Upper lobe of left lung (tissue), 6 donors: ENCODE results near the gene AREL1. TPM values are rescaled to one million over a fixed set of nuclear protein-coding genes. Genes with fewer than 3 reads are reported as not detected.
A peak's percentile ranks its signal among the peaks of the same experiment; 100 is the strongest.

ENCODE experiments used
- ATAC-seq, 2 donors: fragments of 200-7000 bp; cut with Tn5 transposase; one replicate each; pipeline ENCODE4 v1.9.1; 2022; ENCODE audit warnings: mild to moderate bottlenecking in 2 of 2, moderate library complexity in 2 of 2; ENCODE audit not compliant: low FRiP score in 2 of 2
- DNase-seq, 2 donors: peaks; one replicate each; pipeline ENCODE4 v3.0.0-alpha.2; 2019 to 2020
- H3K27ac ChIP-seq, 4 donors: fragments of 200-600 bp; sonication (generic); one replicate each; pipeline ENCODE4 v1.5.1; 2016 to 2019
- H3K27me3 ChIP-seq, 4 donors: fragments of 200-600 bp; sonication (generic); one replicate each; pipeline ENCODE4 v1.5.1; 2017 to 2019
- H3K36me3 ChIP-seq, 4 donors: fragments of 200-600 bp; sonication (generic); one replicate each; pipeline ENCODE4 v1.5.1; 2016 to 2019
- H3K4me1 ChIP-seq, 4 donors: fragments of 200-600 bp; sonication (generic); one replicate each; pipeline ENCODE4 v1.5.1; 2018 to 2019
- H3K4me3 ChIP-seq, 4 donors: fragments of 200-600 bp; sonication (generic); one replicate each; pipeline ENCODE4 v1.5.1; 2017 to 2019; ENCODE audit warnings: mild to moderate bottlenecking in 2 of 4, moderate library complexity in 1 of 4
- H3K9me3 ChIP-seq, 4 donors: fragments of 200-600 bp; sonication (generic); one replicate each; pipeline ENCODE4 v1.5.1; 2018 to 2019
- CTCF ChIP-seq, 6 experiments: fragments of 450-650 bp in 4 of 6; fragments of 200-600 bp in 2 of 6; sonication (generic) in 2 of 6; IDR thresholded peaks; one replicate each; pipeline ENCODE4 v1.5.1; 2016 to 2019; ENCODE audit warnings: antibody characterized with exemption in 6 of 6
- EP300 ChIP-seq, 4 donors: sonication (generic); formaldehyde crosslinking; IDR thresholded peaks; one replicate each; pipeline ENCODE4 v1.5.1; 2017; ENCODE audit warnings: antibody characterized with exemption in 4 of 4, control low read depth in 2 of 4
- POLR2A ChIP-seq, 4 donors: fragments of 450-650 bp; IDR thresholded peaks; one replicate each; pipeline ENCODE4 v1.5.1; 2016 to 2017; ENCODE audit warnings: antibody characterized with exemption in 4 of 4, mild to moderate bottlenecking in 2 of 4
- POLR2AphosphoS5 ChIP-seq, 2 donors: sonication (generic); formaldehyde crosslinking; IDR thresholded peaks; one replicate each; pipeline ENCODE4 v1.5.1; 2017; ENCODE audit warnings: antibody characterized with exemption in 2 of 2
- WGBS, 2 donors: methylation state at CpG; one replicate each; pipeline ENCODE4 v1.1.5; 2017 to 2018; 5-methylcytosine and 5-hydroxymethylcytosine counted together
- total RNA-seq, 6 donors: library from RNA; depleted of rRNA in 4 of 6; stranded (reverse); fragments of >200 nt in 4 of 6; gene quantifications; one replicate each; pipeline versions ENCODE4 v1.1.0 to v1.2.1, GENCODE V29; 2016 to 2021
- donor health status: DM: no; HTN: no; CAD: no; lungs with moderate emphysema.
- donor health status: DM: no; HTN: yes; CAD: no; lungs with severe emphysema.

AREL1 gene
- total RNA-seq, 6 donors from 2014 or later = 13.5 to 44.0 (median 28.9) TPM

- H3K4me3 ChIP-seq = no peak overlapping the region
- H3K36me3 ChIP-seq = peaks cover 0 to 8% (median 0%) of the 10 kb centered on the region in 4 donors
- no peak for TF ChIP-seq EP300 (IDR thresholded peaks at IDR 0.05)
- TF ChIP-seq POLR2AphosphoS5 (IDR thresholded peaks at IDR 0.05) = no peak
- TF ChIP-seq CTCF (IDR thresholded peaks at IDR 0.05) = no peak
- no peak for TF ChIP-seq POLR2A (IDR thresholded peaks at IDR 0.05)
- WGBS, 2 donors = 88 to 100% methylated on average over 1 of the region's 1 CpG
- no peak for ATAC-seq
- H3K27me3 ChIP-seq = no peaks in the 10 kb centered on the region
- DNase-seq = no peak
- peaks cover 19 to 42% (median 31%) of the 10 kb centered on the region in 4 donors for H3K4me1 ChIP-seq
- H3K9me3 ChIP-seq = no peaks in the 10 kb centered on the region
- H3K27ac ChIP-seq = no peak overlapping the region
These were observed 2.4 kb downstream of the AREL1 start for GRCh38 chr14:74710480-74710879.

- 55 to 60% methylated on average over 5 of the region's 5 CpGs for WGBS, 2 donors
- peaks cover 0 to 16% (median 10%) of the 10 kb centered on the region in 4 donors for H3K4me1 ChIP-seq
- H3K27ac ChIP-seq = no peak overlapping the region
- no peak overlapping the region for H3K4me3 ChIP-seq
- ATAC-seq (no peak), DNase-seq (peak in 1 of 2 donors; percentile 32)
- peaks cover 0 to 8% (median 0%) of the 10 kb centered on the region in 4 donors for H3K9me3 ChIP-seq
- no peak for TF ChIP-seq POLR2AphosphoS5 (IDR thresholded peaks at IDR 0.05)
- no peak for TF ChIP-seq CTCF (IDR thresholded peaks at IDR 0.05)
- TF ChIP-seq EP300 (IDR thresholded peaks at IDR 0.05) = no peak
- no peak for TF ChIP-seq POLR2A (IDR thresholded peaks at IDR 0.05)
- no peaks in the 10 kb centered on the region for H3K27me3 ChIP-seq
- H3K36me3 ChIP-seq = no peaks in the 10 kb centered on the region
These were observed 7.0 kb downstream of the AREL1 start for GRCh38 chr14:74705613-74706500.

- ATAC-seq (no peak), DNase-seq (no peak)
- Histone ChIP-seq H3K4me3 (no peak overlapping the region), H3K4me1 (peaks cover 0 to 7% (median 6%) of the 10 kb centered on the region in 4 donors), H3K36me3 (no peaks in the 10 kb centered on the region), H3K27me3 (no peaks in the 10 kb centered on the region), H3K27ac (no peak overlapping the region), H3K9me3 (peaks cover 0 to 8% (median 0%) of the 10 kb centered on the region in 4 donors)
- 56 to 61% methylated on average over 2 of the region's 2 CpGs for WGBS, 2 donors
- TF ChIP-seq POLR2A (IDR thresholded peaks at IDR 0.05) (no peak), EP300 (IDR thresholded peaks at IDR 0.05) (no peak), CTCF (IDR thresholded peaks at IDR 0.05) (no peak), POLR2AphosphoS5 (IDR thresholded peaks at IDR 0.05) (no peak)
These were observed 8.2 kb downstream of the AREL1 start for GRCh38 chr14:74704656-74705055.

- Histone ChIP-seq H3K4me3 (no peak overlapping the region), H3K27me3 (no peaks in the 10 kb centered on the region), H3K27ac (no peak overlapping the region), H3K4me1 (peaks cover 0 to 14% (median 9%) of the 10 kb centered on the region in 4 donors), H3K9me3 (peaks cover 0 to 8% (median 0%) of the 10 kb centered on the region in 4 donors), H3K36me3 (no peaks in the 10 kb centered on the region)
- ATAC-seq (no peak), DNase-seq (no peak)
- WGBS, 2 donors = 91 to 96% methylated on average over 3 of the region's 3 CpGs
- TF ChIP-seq EP300 (IDR thresholded peaks at IDR 0.05) = no peak
- TF ChIP-seq CTCF (IDR thresholded peaks at IDR 0.05) = no peak
- TF ChIP-seq POLR2A (IDR thresholded peaks at IDR 0.05) = no peak
These were observed 9.8 kb downstream of the AREL1 start for GRCh38 chr14:74703043-74703442.
